H9 (cell line): Measurements from ENCODE around the gene PROSER1. TPM values are rescaled to one million over a fixed set of nuclear protein-coding genes. Genes with fewer than 3 reads are reported as not detected.
A peak's percentile ranks its signal among the peaks of the same experiment; 100 is the strongest.

Experiments used
- DNase-seq: peaks from one replicate; pipeline ENCODE4 v3.0.0-alpha.2; 2017
- H2AFZ ChIP-seq: one replicate; pipeline ENCODE4 v1.6.1; 2013; ENCODE audit warnings: mild to moderate bottlenecking, low read length, control low read depth, moderate library complexity
- H2AK5ac ChIP-seq: 2 replicates; pipeline ENCODE4 v1.6.1; 2013; ENCODE audit warnings: low read length, control low read depth, mixed read lengths; ENCODE audit not compliant: insufficient read length
- H2BK120ac ChIP-seq: one replicate; pipeline ENCODE4 v1.6.1; 2013; ENCODE audit warnings: low read depth, mild to moderate bottlenecking, low read length, control low read depth, inconsistent platforms; ENCODE audit not compliant: poor library complexity, severe bottlenecking
- H2BK12ac ChIP-seq: 2 replicates; pipeline ENCODE4 v1.6.1; 2013; ENCODE audit warnings: low read length, control low read depth, mixed read lengths, low read depth; ENCODE audit not compliant: insufficient read length
- H2BK15ac ChIP-seq: 2 replicates; pipeline ENCODE4 v1.6.1; 2013; ENCODE audit warnings: low read depth, low read length, control low read depth
- H2BK20ac ChIP-seq: one replicate; pipeline ENCODE4 v1.6.1; 2013; ENCODE audit warnings: low read depth, mild to moderate bottlenecking, low read length, control low read depth, inconsistent platforms; ENCODE audit not compliant: poor library complexity, severe bottlenecking
- H2BK5ac ChIP-seq: 2 replicates; pipeline ENCODE4 v1.6.1; 2013; ENCODE audit warnings: low read length, control low read depth, mixed read lengths; ENCODE audit not compliant: insufficient read length
- H3K14ac ChIP-seq: 2 replicates; pipeline ENCODE4 v1.6.1; 2013; ENCODE audit warnings: low read length, control low read depth; ENCODE audit not compliant: insufficient read depth
- H3K18ac ChIP-seq: 2 replicates; pipeline ENCODE4 v1.6.1; 2013; ENCODE audit warnings: low read depth, mild to moderate bottlenecking, mixed read lengths, low read length, control low read depth; ENCODE audit not compliant: insufficient read length
- H3K23ac ChIP-seq: 2 replicates; pipeline ENCODE4 v1.6.1; 2013; ENCODE audit warnings: low read length, control low read depth, mixed read lengths, low read depth; ENCODE audit not compliant: insufficient read length
- H3K23me2 ChIP-seq: 2 replicates; pipeline ENCODE4 v1.6.1; 2013; ENCODE audit warnings: low read depth, mild to moderate bottlenecking, mixed read lengths, low read length, control low read depth; ENCODE audit not compliant: insufficient read length, poor library complexity, severe bottlenecking
- H3K27ac ChIP-seq: 2 replicates; pipeline ENCODE4 v1.5.1; 2013; ENCODE audit warnings: low read length, control low read depth, mixed read lengths, low read depth; ENCODE audit not compliant: insufficient read length
- H3K27me3 ChIP-seq: 2 replicates; pipeline ENCODE4 v1.6.1; 2013; ENCODE audit warnings: low read length, control low read depth, inconsistent platforms; ENCODE audit not compliant: insufficient read depth
- H3K4ac ChIP-seq: 2 replicates; pipeline ENCODE4 v1.6.1; 2013; ENCODE audit warnings: low read depth, mild to moderate bottlenecking, control low read depth, inconsistent platforms, low read length, moderate library complexity
- H3K4me1 ChIP-seq: 2 replicates; pipeline ENCODE4 v1.6.1; 2013; ENCODE audit warnings: low read length, control low read depth, inconsistent platforms; ENCODE audit not compliant: insufficient read depth
- H3K4me2 ChIP-seq: 2 replicates; pipeline ENCODE4 v1.6.1; 2013; ENCODE audit warnings: low read length, control low read depth, mixed read lengths; ENCODE audit not compliant: insufficient read length, insufficient read depth
- H3K56ac ChIP-seq: 2 replicates; pipeline ENCODE4 v1.6.1; 2013; ENCODE audit warnings: low read depth, mild to moderate bottlenecking, mixed read lengths, low read length, control low read depth; ENCODE audit not compliant: insufficient read length
- H3K79me1 ChIP-seq: 2 replicates; pipeline ENCODE4 v1.6.1; 2013; ENCODE audit warnings: low read depth, mild to moderate bottlenecking, moderate library complexity, low read length, control low read depth, inconsistent platforms; ENCODE audit not compliant: insufficient read depth, poor library complexity, severe bottlenecking
- H3K79me2 ChIP-seq: 2 replicates; pipeline ENCODE4 v1.6.1; 2013; ENCODE audit warnings: low read length, control low read depth, inconsistent platforms; ENCODE audit not compliant: insufficient read depth
- H3K9ac ChIP-seq: 2 replicates; pipeline ENCODE4 v1.6.1; 2013; ENCODE audit warnings: low read length, control low read depth, mixed read lengths; ENCODE audit not compliant: insufficient read length; ENCODE audit errors: extremely low read depth
- H3K9me3 ChIP-seq: one replicate; pipeline ENCODE4 v1.6.1; 2013; ENCODE audit warnings: low read depth, low read length, inconsistent platforms; ENCODE audit not compliant: control insufficient read depth
- H3T11ph ChIP-seq: one replicate; pipeline ENCODE4 v1.6.1; 2013; ENCODE audit warnings: mild to moderate bottlenecking, low read length, control low read depth, inconsistent platforms
- H4K20me1 ChIP-seq: one replicate; pipeline ENCODE4 v1.6.1; 2013; ENCODE audit not compliant: control insufficient read depth, insufficient read length, insufficient read depth
- H4K5ac ChIP-seq: 2 replicates; pipeline ENCODE4 v1.6.1; 2013; ENCODE audit warnings: low read depth, mild to moderate bottlenecking, mixed read lengths, low read length, control low read depth; ENCODE audit not compliant: insufficient read length
- H4K8ac ChIP-seq: replicated peaks from 2 replicates; pipeline ENCODE4 v1.6.1; 2013; ENCODE audit warnings: low read length, control low read depth, mixed read lengths, low read depth; ENCODE audit not compliant: insufficient read length
- H4K91ac ChIP-seq: 2 replicates; pipeline ENCODE4 v1.6.1; 2013; ENCODE audit warnings: low read depth, mild to moderate bottlenecking, moderate library complexity, mixed read lengths, low read length, control low read depth; ENCODE audit not compliant: insufficient read length
- H3K27ac Mint-ChIP-seq, 3 experiments: 2 replicates in 2 of 3; 3 replicates in 1 of 3; pipeline ENCODE4 v1.8.0; 2020 to 2021; ENCODE audit warnings: mixed read lengths in 3 of 3, mild to moderate bottlenecking in 1 of 3, moderate library complexity in 1 of 3
- H3K27me3 Mint-ChIP-seq: 2 replicates; pipeline ENCODE4 v1.8.0; 2021; ENCODE audit warnings: low read depth, mild to moderate bottlenecking, moderate library complexity, mixed read lengths
- H3K36me3 Mint-ChIP-seq, 3 experiments: 2 replicates in 2 of 3; 3 replicates in 1 of 3; pipeline ENCODE4 v1.8.0; 2020 to 2021; ENCODE audit warnings: low read depth in 3 of 3, mixed read lengths in 3 of 3; ENCODE audit not compliant: insufficient read depth in 1 of 3
- H3K4me1 Mint-ChIP-seq, 2 experiments: 2 replicates each; pipeline ENCODE4 v1.8.0; 2020; ENCODE audit warnings: mixed read lengths in 2 of 2
- H3K4me3 Mint-ChIP-seq, 2 experiments: 2 replicates in 1 of 2; 3 replicates in 1 of 2; pipeline ENCODE4 v1.8.0; 2020 to 2021; ENCODE audit warnings: mild to moderate bottlenecking in 2 of 2, mixed read lengths in 2 of 2, moderate library complexity in 1 of 2
- H3K9me3 Mint-ChIP-seq, 2 experiments: 2 replicates in 1 of 2; 3 replicates in 1 of 2; pipeline ENCODE4 v1.8.0; 2020; ENCODE audit warnings: mild to moderate bottlenecking in 2 of 2, mixed read lengths in 2 of 2, moderate library complexity in 1 of 2
- CTCF ChIP-seq: fragments of 200-600 bp; sonication (generic); conservative IDR thresholded peaks from 3 replicates; pipeline ENCODE4 v1.8.0; 2021; ENCODE audit warnings: antibody characterized with exemption, mild to moderate bottlenecking
- WGBS: extraction: QIAGEN DNeasy Blood & Tissue Kit; methylation state at CpG from one replicate; pipeline ENCODE4 v1.1.7; 2013; ENCODE audit warnings: missing lambda C conversion rate, low lambda C conversion rate, mixed read lengths; ENCODE audit not compliant: insufficient read length; ENCODE audit errors: extremely low coverage; 5-methylcytosine and 5-hydroxymethylcytosine counted together
- total RNA-seq: library from RNA; stranded (reverse); gene quantifications from 2 replicates; pipeline ENCODE4 v1.2.1, GENCODE V29; 2021

The PROSER1 gene
- total RNA-seq, 1 experiment from 2014 or later = 84.6 TPM

- peak overlapping the region in 1 of 2 experiments; percentile 18; a peak in 1 of 5 replicates for H3K4me3 Mint-ChIP-seq
Observed at GRCh38 chr13:39047560-39047959, 9.7 kb upstream of the PROSER1 start.

More at GRCh38 chr13:39047560-39047959, 9.7 kb upstream of the PROSER1 start:
- no peak overlapping the region for H4K5ac ChIP-seq
- no peaks in the 10 kb centered on the region for H3K23me2 ChIP-seq
- peak; percentile 61 for DNase-seq
- no peaks in the 10 kb centered on the region; the same call in 1 of the 2 replicates for H3K27me3 ChIP-seq
- no peak overlapping the region for H4K8ac ChIP-seq
- H2BK12ac ChIP-seq = no peak overlapping the region
- no peak overlapping the region for H2BK15ac ChIP-seq
- no peak overlapping the region for H4K91ac ChIP-seq
- H3K79me1 ChIP-seq = no peaks in the 10 kb centered on the region
- H3K9ac ChIP-seq = no peak overlapping the region
- H3K4me2 ChIP-seq = no peak overlapping the region
- H3K4me1 ChIP-seq = peaks cover 2% of the 10 kb centered on the region; the same call in 1 of the 2 replicates
- no peaks in the 10 kb centered on the region for H4K20me1 ChIP-seq
- no peaks in the 10 kb centered on the region for H3K9me3 ChIP-seq
- H3K4ac ChIP-seq = no peak overlapping the region
- TF ChIP-seq CTCF = peak; percentile 59
- H2AK5ac ChIP-seq = no peak overlapping the region
- no peak overlapping the region for H3K23ac ChIP-seq
- H3K36me3 Mint-ChIP-seq = peaks cover 0 to 20% (median 0%) of the 10 kb centered on the region in 3 experiments; a peak in 4 of 7 replicates
- H3K27ac ChIP-seq = no peak overlapping the region
- no peak overlapping the region for H2BK120ac ChIP-seq
- no peak overlapping the region for H3T11ph ChIP-seq
- no peaks in the 10 kb centered on the region for H3K79me2 ChIP-seq
- H2BK5ac ChIP-seq = no peak overlapping the region
- no peak overlapping the region for H2BK20ac ChIP-seq
- H3K9me3 Mint-ChIP-seq = no peaks in the 10 kb centered on the region
- no peaks in the 10 kb centered on the region for H3K27me3 Mint-ChIP-seq
- no peak overlapping the region for H3K18ac ChIP-seq
- H3K4me1 Mint-ChIP-seq = peaks cover 24 to 28% of the 10 kb centered on the region in 2 experiments
- WGBS = no CpG with 5 or more reads among the region's 2 CpGs
- no peak overlapping the region for H2AFZ ChIP-seq
- H3K27ac Mint-ChIP-seq = peak overlapping the region in 1 of 3 experiments; percentile 67; a peak in 2 of 7 replicates
- no peak overlapping the region for H3K56ac ChIP-seq
- no peak overlapping the region for H3K14ac ChIP-seq
